Parathyroid adenoma (tissue), 2 donors: ENCODE results near the gene TRIM13.
"Not testable (repeated sequence)": the region's sequence is repeated elsewhere in the genome, so short reads cannot be mapped to it uniquely, and the experiment has no call there.

Experiments
- H2AFZ ChIP-seq: fragments of 300-600 bp; sonication (generic); one replicate; pipeline ENCODE4 v1.7.0; 2017; ENCODE audit warnings: antibody characterized with exemption, mild to moderate bottlenecking
- H3K27ac ChIP-seq: fragments of 300-600 bp; sonication (generic); one replicate; pipeline ENCODE4 v1.7.0; 2017
- H3K27me3 ChIP-seq: fragments of 300-600 bp; sonication (generic); one replicate; pipeline ENCODE4 v1.7.0; 2017; ENCODE audit warnings: low read length; ENCODE audit not compliant: control insufficient read depth, insufficient read depth
- H3K36me3 ChIP-seq: fragments of 300-600 bp; sonication (generic); one replicate; pipeline ENCODE4 v1.7.0; 2017; ENCODE audit warnings: low read length; ENCODE audit not compliant: control insufficient read depth, insufficient read depth
- H3K4me1 ChIP-seq: fragments of 300-600 bp; sonication (generic); one replicate; pipeline ENCODE4 v1.7.0; 2017; ENCODE audit warnings: control low read depth
- H3K4me2 ChIP-seq: fragments of 300-600 bp; sonication (generic); one replicate; pipeline ENCODE4 v1.7.0; 2017; ENCODE audit warnings: low read length
- H3K4me3 ChIP-seq: fragments of 300-600 bp; sonication (generic); one replicate; pipeline ENCODE4 v1.7.0; 2017; ENCODE audit warnings: low read depth, low read length
- H3K79me2 ChIP-seq: fragments of 300-600 bp; sonication (generic); one replicate; pipeline ENCODE4 v1.7.0; 2017; ENCODE audit warnings: control low read depth
- H3K9ac ChIP-seq: fragments of 300-600 bp; sonication (generic); one replicate; pipeline ENCODE4 v1.7.0; 2017; ENCODE audit warnings: mild to moderate bottlenecking
- H3K9me3 ChIP-seq: fragments of 300-600 bp; sonication (generic); one replicate; pipeline ENCODE4 v1.7.0; 2017; ENCODE audit warnings: low read length; ENCODE audit not compliant: control insufficient read depth
- CTCF ChIP-seq: fragments of 300-600 bp; sonication (generic); IDR thresholded peaks from one replicate; pipeline ENCODE4 v1.7.0; 2017; ENCODE audit warnings: antibody characterized with exemption, mild to moderate bottlenecking
- donor health status: primary hyperparathyroidism.

Gene TRIM13

GRCh38 chr13:49985129-49985528 lies 11.7 kb upstream of the TRIM13 start:
- H3K79me2 ChIP-seq, result no peaks in the 10 kb centered on the region
- H3K27ac ChIP-seq, result peak overlapping the region; percentile 70
- H3K4me1 ChIP-seq, result peaks cover 10% of the 10 kb centered on the region
- H3K9me3 ChIP-seq, result no peaks in the 10 kb centered on the region
- no peak overlapping the region for H2AFZ ChIP-seq
- peak overlapping the region; percentile 23 for H3K4me3 ChIP-seq
- no peaks in the 10 kb centered on the region for H3K36me3 ChIP-seq
- no peaks in the 10 kb centered on the region for H3K27me3 ChIP-seq
- H3K4me2 ChIP-seq, result peak overlapping the region; percentile 69
- no peak overlapping the region for H3K9ac ChIP-seq
- peak; percentile 8 for TF ChIP-seq CTCF

- no peaks in the 10 kb centered on the region for H3K9me3 ChIP-seq
Observed at GRCh38 chr13:49986471-49986870, 10.4 kb upstream of the TRIM13 start.

GRCh38 chr13:49990612-49991011 lies 6.2 kb upstream of the TRIM13 start:
- H2AFZ ChIP-seq, H3K79me2 ChIP-seq, H3K36me3 ChIP-seq, H3K4me2 ChIP-seq, H3K9me3 ChIP-seq, H3K27ac ChIP-seq, H3K9ac ChIP-seq, H3K27me3 ChIP-seq, H3K4me1 ChIP-seq, H3K4me3 ChIP-seq: not testable (repeated sequence)

More at GRCh38 chr13:49986471-49986870, 10.4 kb upstream of the TRIM13 start:
- no peaks in the 10 kb centered on the region for H3K79me2 ChIP-seq
- no peak overlapping the region for H3K4me2 ChIP-seq
- no peaks in the 10 kb centered on the region for H3K27me3 ChIP-seq
- no peak for TF ChIP-seq CTCF
- no peak overlapping the region for H3K4me3 ChIP-seq
- peaks cover 10% of the 10 kb centered on the region for H3K4me1 ChIP-seq
- H2AFZ ChIP-seq, result no peak overlapping the region
- H3K27ac ChIP-seq, result no peak overlapping the region
- no peak overlapping the region for H3K9ac ChIP-seq
- no peaks in the 10 kb centered on the region for H3K36me3 ChIP-seq

- TF ChIP-seq CTCF, result no peak
- Histone ChIP-seq H3K4me2 (no peak overlapping the region), H3K4me3 (no peak overlapping the region), H3K9ac (no peak overlapping the region), H3K9me3 (no peaks in the 10 kb centered on the region), H3K27ac (no peak overlapping the region), H2AFZ (no peak overlapping the region), H3K27me3 (no peaks in the 10 kb centered on the region), H3K36me3 (no peaks in the 10 kb centered on the region), H3K4me1 (peaks cover 7% of the 10 kb centered on the region), H3K79me2 (no peaks in the 10 kb centered on the region)
Observed at GRCh38 chr13:49993111-49993510, 3.7 kb upstream of the TRIM13 start.

- TF ChIP-seq CTCF, result no peak
- Histone ChIP-seq H2AFZ (no peak overlapping the region), H3K4me2 (peak overlapping the region; percentile 52), H3K9me3 (no peaks in the 10 kb centered on the region), H3K27ac (no peak overlapping the region), H3K9ac (no peak overlapping the region), H3K79me2 (peaks cover 3% of the 10 kb centered on the region), H3K27me3 (no peaks in the 10 kb centered on the region), H3K4me1 (peaks cover 12% of the 10 kb centered on the region), H3K4me3 (peak overlapping the region; percentile 33), H3K36me3 (peaks cover 3% of the 10 kb centered on the region)
Observed at GRCh38 chr13:49993666-49994065, 3.2 kb upstream of the TRIM13 start.
